Endothelial cell of umbilical vein (primary cell): ENCODE results near the gene NEURL1B. TPM values are rescaled to one million over a fixed set of nuclear protein-coding genes. Genes with fewer than 3 reads are reported as not detected.

Experiments used
- BruUV-seq: library from RNA; stranded (reverse); fragments of 400-500 nt; replicated peaks from 2 replicates; lab custom pipeline; 2021; lab: Mats Ljungman, UMichigan
- CTCF ChIA-PET: fragments of 300-600, 350-600 bp; sonication (Branson Sonifier 250); formaldehyde crosslinking; loops from one replicate; lab custom pipeline; 2021; ENCODE audit warnings: antibody characterized with exemption, inconsistent platforms; lab: Charles Lee
- POLR2A ChIA-PET: fragments of 300-600, 350-600 bp; sonication (Branson Sonifier 250); formaldehyde crosslinking; loops from one replicate; lab custom pipeline; 2021; ENCODE audit warnings: antibody characterized with exemption, inconsistent platforms; lab: Charles Lee
- DNase-seq: peaks from one replicate; pipeline ENCODE4 v3.0.0-alpha.2; 2011; ENCODE audit warnings: low read depth, low spot score
- FAIRE-seq: peaks from 2 replicates; lab custom pipeline; 2011; peaks lifted over from hg19 to GRCh38; lab: Jason Lieb, UNC
- H2AFZ ChIP-seq: 2 replicates; pipeline ENCODE4 v1.6.0; 2012; ENCODE audit warnings: low read depth, low read length, control low read depth, inconsistent platforms
- H3K27ac ChIP-seq: 2 replicates; pipeline ENCODE4 v1.5.1; 2011; ENCODE audit warnings: low read depth, mild to moderate bottlenecking, control low read depth, low read length, moderate library complexity; ENCODE audit not compliant: insufficient read depth
- H3K27me3 ChIP-seq, 2 experiments: 2 replicates each; pipeline versions ENCODE4 v1.6.0 to v1.6.1; 2011; ENCODE audit warnings: low read length in 2 of 2, mixed read lengths in 1 of 2; ENCODE audit not compliant: control insufficient read depth in 2 of 2, insufficient read depth in 2 of 2
- H3K36me3 ChIP-seq, 2 experiments: 2 replicates in 1 of 2; 3 replicates in 1 of 2; pipeline ENCODE4 v1.5.1; 2011; ENCODE audit warnings: low read length in 2 of 2, mild to moderate bottlenecking in 1 of 2, moderate library complexity in 1 of 2; ENCODE audit not compliant: control insufficient read depth in 2 of 2, insufficient read depth in 2 of 2; ENCODE audit errors: extremely low read depth in 1 of 2
- H3K4me1 ChIP-seq: 3 replicates; pipeline ENCODE4 v1.5.1; 2011; ENCODE audit warnings: mild to moderate bottlenecking, low read length; ENCODE audit not compliant: control insufficient read depth, insufficient read depth; ENCODE audit errors: extremely low read depth
- H3K4me2 ChIP-seq: 2 replicates; pipeline ENCODE4 v1.6.1; 2011; ENCODE audit warnings: low read length, control low read depth, mixed read lengths; ENCODE audit not compliant: insufficient read depth
- H3K4me3 ChIP-seq, 3 experiments: fragments of 200-600 bp in 1 of 3; sonication (generic), shearing (Covaris generic) in 1 of 3; replicated peaks in 1 of 3; 2 replicates each; pipeline ENCODE4 v1.5.1; 2011 to 2016; ENCODE audit warnings: control low read depth in 3 of 3, low read length in 3 of 3, mild to moderate bottlenecking in 2 of 3, inconsistent platforms in 1 of 3, low read depth in 1 of 3, moderate library complexity in 1 of 3; ENCODE audit not compliant: insufficient read depth in 1 of 3
- H3K79me2 ChIP-seq: 2 replicates; pipeline ENCODE4 v1.6.0; 2012; ENCODE audit warnings: low read length, inconsistent platforms; ENCODE audit not compliant: control insufficient read depth, insufficient read depth
- H3K9ac ChIP-seq: replicated peaks from 2 replicates; pipeline ENCODE3; 2011; ENCODE audit warnings: low read length, control low read depth; ENCODE audit not compliant: insufficient read depth; ENCODE audit errors: extremely low read depth
- H3K9me1 ChIP-seq: replicated peaks from 3 replicates; pipeline ENCODE4 v1.6.0; 2011; ENCODE audit warnings: mild to moderate bottlenecking, low read length; ENCODE audit not compliant: control insufficient read depth, insufficient read depth; ENCODE audit errors: extremely low read depth
- H3K9me3 ChIP-seq: replicated peaks from 2 replicates; pipeline ENCODE4 v1.5.1; 2012; ENCODE audit warnings: low read length, inconsistent platforms; ENCODE audit not compliant: control insufficient read depth, insufficient read depth
- H4K20me1 ChIP-seq: replicated peaks from 2 replicates; pipeline ENCODE3; 2011; ENCODE audit warnings: mild to moderate bottlenecking, low read length; ENCODE audit not compliant: control insufficient read depth, insufficient read depth; ENCODE audit errors: extremely low read depth
- EZH2 ChIP-seq: IDR thresholded peaks from 2 replicates; pipeline ENCODE4 v1.6.1; 2012; ENCODE audit warnings: borderline replicate concordance, low read depth, mild to moderate bottlenecking, moderate library complexity, low read length, inconsistent platforms; ENCODE audit not compliant: severe bottlenecking
- FOS ChIP-seq: IDR thresholded peaks from 2 replicates; pipeline ENCODE4 v1.6.1; 2011; ENCODE audit warnings: mild to moderate bottlenecking, low read length, moderate library complexity, borderline replicate concordance; ENCODE audit not compliant: insufficient read depth
- GATA2 ChIP-seq: IDR thresholded peaks from 2 replicates; pipeline ENCODE4 v1.7.0; 2011; ENCODE audit warnings: low read depth, mild to moderate bottlenecking, moderate library complexity, mixed read lengths, low read length; ENCODE audit not compliant: insufficient read length, insufficient read depth
- JUN ChIP-seq: IDR thresholded peaks from 2 replicates; pipeline ENCODE4 v1.6.1; 2011; ENCODE audit warnings: borderline replicate concordance, low read depth; ENCODE audit not compliant: insufficient read length, insufficient read depth
- MYC ChIP-seq: IDR thresholded peaks from one replicate; pipeline ENCODE4 v1.6.1; 2011; ENCODE audit warnings: mild to moderate bottlenecking, low read depth, low read length
- POLR2A ChIP-seq: IDR thresholded peaks from 2 replicates; pipeline ENCODE4 v1.6.1; 2012; ENCODE audit warnings: low read depth, mild to moderate bottlenecking, control low read depth, low read length
- POLR2AphosphoS5 ChIP-seq: IDR thresholded peaks from 2 replicates; pipeline ENCODE4 v1.6.1; 2012; ENCODE audit warnings: low read depth, mild to moderate bottlenecking, control low read depth, low read length, moderate library complexity; ENCODE audit not compliant: insufficient read depth
- dilution Hi-C: fragments of 300-500 bp; cut with MboI; formaldehyde crosslinking; loops from one replicate; pipeline ENCODE4 v1.15.0; 2019; ENCODE audit warnings: low sequenced_read_pairs; ENCODE audit not compliant: extremely low pct_ligation_motif_present
- intact Hi-C: fragments of 100-400 bp; cut with micrococcal nuclease; formaldehyde crosslinking; loops from one replicate; pipeline ENCODE4 v1.10.0; 2022
- polyA plus RNA-seq, 4 experiments: library from polyadenylated mRNA; depleted of rRNA in 3 of 4; stranded (reverse) in 3 of 4; unstranded in 1 of 4; fragments of >200 nt; gene quantifications; 2 replicates each; pipeline versions ENCODE4 v1.2.1 to v1.2.3, GENCODE V29; 2011 to 2012; ENCODE audit warnings: missing spikeins in 1 of 4
- total RNA-seq: library from RNA; stranded (reverse); gene quantifications from 2 replicates; pipeline ENCODE4 v1.2.3, GENCODE V29; 2021
- TF ChIP-seq, protein P1 (sequence below): IDR thresholded peaks from 2 replicates; pipeline ENCODE4 v1.6.1; 2011; ENCODE audit not compliant: insufficient read depth, insufficient read length
- TF ChIP-seq, protein P2 (sequence below), 2 donors: IDR thresholded peaks; 1 replicate in 1 of 2; 2 replicates in 1 of 2; pipeline ENCODE4 v1.5.1; 2011; ENCODE audit warnings: low read length in 2 of 2, mild to moderate bottlenecking in 2 of 2, moderate library complexity in 2 of 2, control low read depth in 1 of 2, inconsistent platforms in 1 of 2, low read depth in 1 of 2; ENCODE audit not compliant: insufficient read depth in 1 of 2; ENCODE audit errors: extremely low read depth in 1 of 2

Gene NEURL1B
- total and polyA plus RNA-seq, 2 donors (not counting 3 experiments of a cell fraction or from before 2014, with no cell fraction given) = 0.44 to 1.6 TPM

DNA sequence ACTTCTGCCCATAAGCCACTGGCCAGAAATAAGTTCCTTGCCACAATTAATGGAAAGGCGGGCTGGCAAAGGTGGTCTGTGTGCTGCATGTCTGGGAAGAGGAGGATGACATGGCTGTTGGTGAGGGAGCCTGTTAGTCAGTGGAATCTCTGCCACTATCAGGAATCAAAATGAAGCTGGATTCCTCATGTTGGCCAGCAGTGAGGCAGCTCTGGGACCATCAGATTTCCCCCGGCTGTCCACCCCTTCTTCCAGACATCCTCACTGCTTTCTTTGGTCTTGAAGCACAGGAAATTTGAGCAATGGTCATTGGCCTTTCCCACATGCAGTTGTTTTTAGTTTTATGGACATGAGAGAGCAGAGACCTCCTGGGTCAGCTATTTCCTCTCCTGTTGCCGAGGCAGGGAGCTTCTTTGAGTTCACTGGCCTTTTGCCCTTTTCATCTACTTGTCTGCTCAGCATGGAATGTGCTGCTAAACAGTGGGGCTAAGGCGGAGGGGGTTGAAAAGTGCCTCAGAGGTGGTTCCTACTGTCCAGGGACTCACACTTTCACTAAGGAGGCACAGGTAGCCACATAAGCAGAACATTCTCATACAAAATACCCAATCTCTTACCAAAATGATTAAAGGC is 34.8 kb upstream of the NEURL1B start:
- BruUV-seq = no TSS peak
- dilution Hi-C loops = no loop called here

More for the DNA sequence above, 34.8 kb upstream of the NEURL1B start:
- no peaks in the 10 kb centered on the region for H4K20me1 ChIP-seq
- POLR2A ChIA-PET = no interaction called here
- no peaks in the 10 kb centered on the region for H3K9me1 ChIP-seq
- H3K9me3 ChIP-seq = no peaks in the 10 kb centered on the region
- no peak overlapping the region for H3K9ac ChIP-seq
- DNase-seq (no peak), FAIRE-seq (no peak)
- H2AFZ ChIP-seq = no peak overlapping the region
- intact Hi-C loops = no loop called here
- no peak overlapping the region for H3K4me2 ChIP-seq
- H3K27ac ChIP-seq = no peak overlapping the region
- H3K36me3 ChIP-seq = no peaks in the 10 kb centered on the region
- H3K4me3 ChIP-seq = no peak overlapping the region
- TF ChIP-seq GATA2 = no peak
- no peak for TF ChIP-seq MYC
- TF ChIP-seq, protein P1, sequence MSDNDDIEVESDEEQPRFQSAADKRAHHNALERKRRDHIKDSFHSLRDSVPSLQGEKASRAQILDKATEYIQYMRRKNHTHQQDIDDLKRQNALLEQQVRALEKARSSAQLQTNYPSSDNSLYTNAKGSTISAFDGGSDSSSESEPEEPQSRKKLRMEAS = no peak
- no peak for TF ChIP-seq POLR2A
- no peak for TF ChIP-seq JUN
- TF ChIP-seq EZH2 = no peak
- TF ChIP-seq POLR2AphosphoS5 = no peak
- no peak for TF ChIP-seq FOS
- TF ChIP-seq, protein P2, sequence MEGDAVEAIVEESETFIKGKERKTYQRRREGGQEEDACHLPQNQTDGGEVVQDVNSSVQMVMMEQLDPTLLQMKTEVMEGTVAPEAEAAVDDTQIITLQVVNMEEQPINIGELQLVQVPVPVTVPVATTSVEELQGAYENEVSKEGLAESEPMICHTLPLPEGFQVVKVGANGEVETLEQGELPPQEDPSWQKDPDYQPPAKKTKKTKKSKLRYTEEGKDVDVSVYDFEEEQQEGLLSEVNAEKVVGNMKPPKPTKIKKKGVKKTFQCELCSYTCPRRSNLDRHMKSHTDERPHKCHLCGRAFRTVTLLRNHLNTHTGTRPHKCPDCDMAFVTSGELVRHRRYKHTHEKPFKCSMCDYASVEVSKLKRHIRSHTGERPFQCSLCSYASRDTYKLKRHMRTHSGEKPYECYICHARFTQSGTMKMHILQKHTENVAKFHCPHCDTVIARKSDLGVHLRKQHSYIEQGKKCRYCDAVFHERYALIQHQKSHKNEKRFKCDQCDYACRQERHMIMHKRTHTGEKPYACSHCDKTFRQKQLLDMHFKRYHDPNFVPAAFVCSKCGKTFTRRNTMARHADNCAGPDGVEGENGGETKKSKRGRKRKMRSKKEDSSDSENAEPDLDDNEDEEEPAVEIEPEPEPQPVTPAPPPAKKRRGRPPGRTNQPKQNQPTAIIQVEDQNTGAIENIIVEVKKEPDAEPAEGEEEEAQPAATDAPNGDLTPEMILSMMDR (IDR thresholded peaks at IDR 0.05; ENCODE audit: extremely low read depth in 1 of 2, insufficient read depth in 1 of 2, low read depth in 1 of 2, low read length in 2 of 2) = no peak
- CTCF ChIA-PET = interaction anchor here (0.8 kb wide), 1 partner anchor 91 kb away, joined by 3 read pairs; no protein-coding TSS in a partner anchor
- peaks cover 0 to 7% of the 10 kb centered on the region in 2 experiments for H3K27me3 ChIP-seq
- no peaks in the 10 kb centered on the region for H3K79me2 ChIP-seq
- H3K4me1 ChIP-seq = no peaks in the 10 kb centered on the region
